GM18867 (cell line): ENCODE measurements around the gene SRGAP2C.
"Not testable (repeated sequence)": the region's sequence is repeated elsewhere in the genome, so short reads cannot be mapped to it uniquely, and the experiment has no call there.

Experiments used
- ATAC-seq: cut with Tn5 transposase; IDR thresholded peaks from one replicate; pipeline ENCODE4 v1.9.1; 2021; ENCODE audit warnings: mild to moderate bottlenecking, moderate library complexity; ENCODE audit not compliant: unreplicated experiment

SRGAP2C gene

DNA sequence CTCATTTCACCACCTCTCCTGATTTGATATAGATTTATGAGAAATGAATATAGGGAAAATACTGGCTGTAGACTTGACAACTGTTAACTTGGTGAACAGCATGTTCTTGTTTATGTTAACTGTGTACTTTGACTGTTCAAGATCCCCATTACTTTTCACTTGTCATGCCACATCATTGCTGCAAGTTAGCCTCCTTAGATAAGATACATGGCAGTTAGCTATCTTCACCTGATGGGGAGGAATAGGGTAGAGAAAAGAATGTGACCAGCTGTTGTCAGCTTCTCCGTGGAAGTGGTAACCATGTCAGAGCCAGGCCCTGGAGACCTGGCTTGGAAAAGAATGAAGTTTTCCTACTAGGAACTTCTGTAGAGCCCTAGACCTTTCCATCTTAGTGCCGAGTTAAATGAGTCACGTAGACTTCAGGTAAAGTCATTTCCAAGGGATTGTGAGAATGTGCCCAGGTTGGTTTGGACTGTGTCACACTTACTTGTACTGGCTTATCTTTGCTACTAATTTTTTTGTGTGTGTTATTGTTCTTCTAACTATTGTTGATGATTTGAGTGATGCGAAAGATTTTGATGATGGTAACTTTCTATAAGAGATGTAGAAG lies 41.6 kb downstream of the SRGAP2C start:
- not testable (repeated sequence) for ATAC-seq

DNA sequence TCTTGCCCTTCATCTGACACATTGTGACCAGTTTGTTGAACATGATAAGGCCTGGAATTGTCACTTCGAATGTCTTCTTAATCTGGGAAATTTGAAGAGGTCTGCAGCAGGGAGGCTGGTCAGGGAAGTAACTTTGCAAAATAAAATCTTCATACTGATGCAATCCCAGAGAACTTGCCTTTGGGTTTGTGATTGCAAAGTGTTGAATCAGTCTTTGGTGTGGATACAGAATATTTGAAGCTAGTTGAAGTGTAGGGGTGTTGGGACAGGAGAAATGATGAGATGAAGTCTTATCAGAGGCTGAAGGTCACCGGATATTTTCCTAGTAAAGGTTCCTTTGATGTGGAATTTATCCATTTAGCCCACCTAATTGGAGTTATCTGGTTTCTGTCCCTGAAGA lies 42.1 kb downstream of the SRGAP2C start:
- ATAC-seq: not testable (repeated sequence)

DNA sequence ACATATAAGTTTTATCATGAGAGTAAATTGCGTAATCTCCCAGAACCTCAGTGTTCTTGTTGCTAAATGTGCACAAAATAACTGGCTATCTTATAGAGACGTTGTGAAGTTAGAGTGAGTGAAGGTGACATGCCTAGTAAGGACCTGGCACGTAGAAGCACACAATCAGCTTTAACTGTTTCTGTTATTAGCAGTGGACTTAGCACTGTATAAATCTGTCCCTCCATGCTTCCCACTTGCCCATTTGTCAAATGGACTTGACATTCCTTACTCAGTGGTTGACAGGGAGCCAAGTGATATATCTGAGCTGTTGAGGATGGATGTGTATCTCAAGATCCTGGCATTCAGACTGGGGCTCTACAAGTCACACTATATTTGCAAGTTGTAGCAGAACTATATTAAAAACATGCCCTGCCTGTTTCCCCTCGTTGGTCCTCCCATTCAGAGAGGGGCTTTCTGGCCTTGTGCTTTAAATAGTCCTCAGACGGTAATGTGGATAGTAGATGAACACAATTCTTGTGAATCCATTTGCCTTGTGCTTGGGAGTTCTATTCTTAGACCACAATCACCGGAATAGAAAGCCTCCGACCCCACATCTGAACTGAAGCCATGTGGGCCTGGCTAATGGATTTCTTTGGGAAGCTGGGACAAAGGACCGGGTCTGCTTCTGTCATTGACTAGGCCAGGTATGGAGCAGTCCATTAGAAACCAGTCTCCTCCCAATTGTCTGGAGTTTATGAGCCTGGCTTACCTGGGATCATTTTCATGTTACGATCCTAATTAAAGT lies 43.0 kb downstream of the SRGAP2C start:
- not testable (repeated sequence) for ATAC-seq

DNA sequence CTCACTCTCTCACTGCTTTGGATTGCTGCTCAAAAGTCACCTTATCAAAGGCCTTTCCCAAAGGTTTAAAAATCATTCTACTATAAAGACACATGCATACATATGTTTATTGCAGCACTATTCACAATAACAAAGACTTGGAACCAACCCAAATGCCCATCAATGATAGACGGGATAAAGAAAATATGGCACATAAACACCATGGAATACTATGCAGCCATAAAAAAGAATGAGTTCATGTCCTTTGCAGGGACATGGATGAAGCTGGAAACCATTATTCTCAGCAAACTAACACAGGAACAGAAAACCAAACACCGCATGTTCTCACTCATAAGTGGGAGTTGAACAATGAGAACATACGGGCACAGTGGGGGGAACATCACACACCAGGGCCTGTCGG lies 45.9 kb downstream of the SRGAP2C start:
- ATAC-seq: not testable (repeated sequence)

DNA sequence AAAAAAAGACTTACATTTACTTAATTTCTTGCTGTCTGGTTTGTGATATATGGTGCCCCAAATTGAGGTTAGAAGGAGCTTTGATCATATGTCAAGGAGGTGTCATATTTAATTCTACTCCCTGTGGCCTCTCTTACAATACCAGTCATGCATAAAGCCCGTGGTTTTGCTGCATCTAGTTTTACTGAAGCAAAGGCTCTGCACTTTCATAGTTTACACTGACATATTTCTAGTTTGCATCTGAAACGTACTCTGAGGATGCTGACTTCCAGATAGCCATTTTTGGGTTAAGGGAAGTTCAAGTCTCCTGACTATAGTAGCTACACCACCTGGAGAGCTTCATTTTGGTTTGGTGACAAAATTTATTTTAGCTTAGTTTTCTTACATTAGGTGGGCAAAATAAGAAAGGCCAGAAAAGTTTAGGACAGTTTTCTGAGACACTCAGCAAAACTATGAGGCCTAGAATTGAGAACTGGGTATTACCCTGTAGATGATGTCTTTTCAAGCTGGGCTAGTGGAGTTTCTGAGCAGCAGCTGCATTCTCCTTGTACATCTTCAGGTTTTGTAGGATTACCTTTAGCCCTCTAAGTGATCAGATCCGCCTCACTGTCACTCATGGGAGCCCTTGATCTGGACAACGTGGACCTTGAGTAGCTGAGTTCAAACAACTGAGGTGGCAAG lies 47.8 kb downstream of the SRGAP2C start:
- peak; percentile 90 for ATAC-seq

DNA sequence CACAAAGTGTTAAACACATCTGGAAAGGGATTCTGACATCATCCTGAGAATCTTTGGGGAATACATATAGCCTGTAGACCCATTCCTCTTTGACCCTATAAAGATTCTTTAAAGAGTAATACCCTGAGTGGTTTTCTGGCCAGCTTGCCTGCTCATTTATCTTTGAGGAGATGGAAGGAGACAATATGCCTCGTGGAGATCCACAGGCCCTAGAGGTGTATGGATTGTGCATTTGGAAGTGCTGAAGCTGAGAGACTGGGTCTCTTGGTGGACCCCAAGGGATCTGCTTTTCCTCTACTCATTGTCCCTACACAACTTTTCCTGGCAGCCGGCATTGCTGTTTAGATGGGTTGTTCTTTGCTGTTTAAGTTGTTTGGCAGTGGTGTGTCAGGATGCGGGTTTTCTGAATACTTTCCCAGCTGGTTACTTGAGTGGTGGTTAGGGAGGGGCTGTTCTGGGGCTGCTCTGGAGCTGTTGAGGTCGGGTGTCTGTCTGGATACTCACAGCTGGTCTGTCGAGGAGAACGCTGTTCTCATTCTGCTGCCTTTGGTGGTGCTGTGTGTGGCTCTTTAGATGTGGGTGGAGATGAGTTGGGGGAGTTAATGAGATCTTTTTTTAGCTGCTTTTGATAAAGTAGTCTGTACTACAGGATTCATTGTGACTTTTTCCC lies 49.5 kb downstream of the SRGAP2C start:
- not testable (repeated sequence) for ATAC-seq

DNA sequence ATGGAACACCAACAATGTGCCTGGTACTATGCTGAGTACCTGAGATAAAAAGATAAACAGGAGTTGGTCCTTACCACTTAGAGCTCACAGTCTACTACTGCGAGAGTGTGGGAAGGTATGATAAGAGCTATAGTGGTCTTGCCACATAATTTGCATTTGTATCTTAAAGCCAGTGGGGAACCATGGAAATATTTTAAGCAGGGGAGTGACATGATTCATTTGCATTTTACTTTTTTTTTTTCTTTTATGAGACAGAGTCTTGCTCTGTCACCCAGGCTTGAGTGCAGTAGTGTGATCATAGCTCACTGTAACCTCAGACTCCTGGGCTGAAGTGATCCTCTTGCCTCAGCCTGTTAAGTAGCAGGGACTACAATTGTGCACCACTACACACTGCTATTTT lies 53.6 kb downstream of the SRGAP2C start:
- ATAC-seq: peak; percentile 93

DNA sequence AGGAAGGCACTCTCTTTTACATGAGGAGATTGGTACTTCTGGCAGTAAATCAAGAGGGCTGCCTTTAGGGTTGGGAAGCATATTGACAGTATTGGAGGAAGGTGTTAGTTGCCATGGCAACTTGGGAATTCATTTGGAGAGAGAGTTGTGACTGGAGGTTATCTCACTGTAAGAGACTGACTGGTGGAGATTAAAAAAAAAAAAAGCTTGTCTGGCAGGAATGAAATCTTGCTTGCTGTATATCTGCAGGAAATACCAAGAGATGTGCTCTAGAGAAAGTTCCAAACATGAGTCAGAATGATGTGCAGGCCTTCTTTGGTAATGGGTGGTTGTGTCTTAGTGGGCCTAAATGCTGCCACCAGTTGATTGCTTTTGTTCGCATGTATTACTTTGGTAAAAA lies 59.1 kb downstream of the SRGAP2C start:
- ATAC-seq: not testable (repeated sequence)

DNA sequence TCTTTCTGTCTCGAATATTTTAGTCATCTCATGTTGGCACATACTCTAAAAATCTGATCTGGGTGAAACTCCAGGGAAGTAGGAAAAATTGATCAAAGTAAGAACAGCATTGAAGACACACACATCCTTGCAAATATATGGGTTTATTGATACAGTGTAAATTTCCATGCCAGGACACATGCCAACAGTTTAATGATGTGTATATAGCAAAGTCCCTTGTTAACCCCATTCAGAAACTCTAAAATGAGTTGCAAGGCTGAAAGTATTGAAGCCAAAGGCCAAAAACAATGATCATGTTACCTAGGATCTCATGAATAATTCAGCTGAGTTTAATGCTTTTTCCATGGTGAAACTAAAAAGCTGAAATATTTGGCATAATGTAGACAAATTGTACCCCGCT lies 61.6 kb downstream of the SRGAP2C start:
- not testable (repeated sequence) for ATAC-seq

DNA sequence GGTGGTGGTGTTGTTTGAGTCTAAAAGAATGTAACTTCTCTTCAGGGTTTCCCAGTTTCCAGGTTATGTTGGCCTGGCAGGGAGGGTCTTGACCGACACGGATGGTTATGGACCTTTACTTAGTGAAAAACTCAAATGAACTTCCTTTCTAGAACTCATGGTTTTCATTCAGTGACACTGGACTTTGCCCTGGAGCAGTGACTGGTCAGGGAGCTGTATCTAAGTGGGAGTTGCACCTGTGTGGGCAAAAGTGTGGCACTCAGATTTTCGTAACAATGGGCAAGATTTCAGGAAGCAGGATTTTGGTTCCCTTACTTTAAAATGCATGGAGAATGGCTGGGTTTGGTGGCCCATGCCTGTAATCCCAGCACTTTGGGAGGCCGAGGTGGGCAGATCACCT lies 67.9 kb downstream of the SRGAP2C start:
- ATAC-seq: not testable (repeated sequence)

DNA sequence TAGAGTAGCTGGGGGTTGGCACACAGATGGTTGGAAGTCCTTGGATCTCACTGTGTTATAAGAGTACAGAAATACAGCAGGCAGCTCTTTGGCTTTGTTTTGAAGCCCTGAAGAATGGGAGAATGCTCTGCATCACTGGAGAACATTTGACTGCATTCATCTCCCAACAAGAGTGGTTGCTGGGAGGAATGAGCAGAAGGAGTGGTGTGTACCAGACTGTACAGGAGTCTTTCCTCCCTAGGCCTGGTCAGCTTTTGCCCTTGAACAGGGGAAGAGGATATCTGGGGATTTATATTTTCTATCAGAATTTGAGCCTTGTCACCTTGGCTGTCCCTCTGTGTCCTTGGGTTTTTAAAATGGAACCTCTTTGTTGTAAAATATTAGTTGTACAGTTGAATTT lies 69.8 kb downstream of the SRGAP2C start:
- not testable (repeated sequence) for ATAC-seq

DNA sequence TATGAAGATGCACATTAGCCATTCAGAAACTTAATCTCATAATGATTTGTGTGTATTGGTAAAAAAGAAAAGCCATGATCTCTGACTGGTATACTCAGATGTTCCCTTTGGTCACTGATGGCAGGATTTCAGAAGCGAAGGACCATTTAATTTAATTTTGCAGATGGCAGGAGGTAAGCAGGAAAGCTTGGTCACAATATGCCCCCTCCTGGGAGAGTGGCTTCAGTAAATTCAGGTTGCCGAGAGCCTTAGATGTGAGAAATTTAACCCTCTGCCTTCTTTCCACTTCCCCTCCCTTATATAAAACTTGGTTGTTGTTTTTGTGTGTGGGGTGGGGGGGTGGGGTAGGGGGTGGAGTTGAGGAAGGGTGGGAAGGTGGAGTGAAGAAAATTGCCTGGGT lies 72.9 kb downstream of the SRGAP2C start:
- ATAC-seq: not testable (repeated sequence)

DNA sequence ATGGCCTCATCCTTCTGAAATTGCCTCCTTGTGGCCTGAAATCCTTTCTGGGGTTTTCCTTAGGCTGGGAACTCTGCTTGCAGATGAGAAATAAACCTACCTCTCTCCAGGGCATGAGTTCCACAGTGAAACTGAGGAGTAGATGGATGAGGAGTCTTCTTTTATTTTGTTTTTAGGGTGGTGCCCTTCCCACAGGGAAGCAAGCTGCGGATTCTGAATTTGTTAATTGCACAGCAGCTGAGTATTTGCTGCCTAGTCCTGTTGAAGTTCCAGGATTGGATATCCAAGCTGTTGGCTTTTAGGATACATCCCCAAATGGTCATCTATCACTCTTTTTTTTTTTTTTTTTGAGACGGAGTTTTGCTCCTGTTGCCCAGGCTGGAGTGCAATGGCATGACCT lies 73.4 kb downstream of the SRGAP2C start:
- not testable (repeated sequence) for ATAC-seq

DNA sequence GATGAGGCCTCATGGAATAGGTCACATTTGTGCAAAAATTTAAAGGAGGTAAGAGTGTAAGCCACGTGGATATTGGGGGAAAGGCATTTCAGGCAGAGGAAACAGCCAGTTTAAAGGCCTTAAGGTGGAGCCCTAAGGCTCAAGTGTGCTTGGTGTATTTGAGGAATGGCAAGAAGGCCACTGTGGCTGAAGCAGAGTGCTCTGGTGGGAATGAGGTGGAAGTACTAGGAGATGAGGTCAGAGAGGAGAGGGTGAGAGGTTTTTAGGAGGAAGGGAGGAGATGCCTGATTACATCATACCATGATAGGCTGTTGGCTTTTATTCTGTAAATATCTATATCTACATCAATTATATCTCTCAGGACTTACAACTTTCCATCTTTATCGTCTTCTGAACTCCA lies 75.4 kb downstream of the SRGAP2C start:
- ATAC-seq: not testable (repeated sequence)

DNA sequence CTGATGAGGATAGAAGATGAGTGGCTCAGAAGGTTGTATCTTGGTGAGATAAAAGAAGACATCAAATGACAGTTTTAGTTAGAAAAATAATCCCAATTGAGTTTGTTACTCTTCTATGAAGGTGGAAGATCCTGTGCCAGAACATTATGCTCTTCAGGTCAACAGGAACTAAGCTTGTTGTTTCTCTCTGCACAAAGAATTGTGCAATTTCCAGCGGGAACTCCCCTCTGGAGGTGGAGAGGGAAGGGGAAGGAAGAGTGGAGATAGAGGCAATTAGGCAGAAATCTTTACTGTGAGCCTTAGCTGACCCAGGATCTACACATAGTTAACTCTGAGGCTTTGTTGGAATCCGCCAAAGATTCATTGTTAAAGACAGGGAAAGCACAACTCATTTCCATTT lies 77.4 kb downstream of the SRGAP2C start:
- ATAC-seq: not testable (repeated sequence)

DNA sequence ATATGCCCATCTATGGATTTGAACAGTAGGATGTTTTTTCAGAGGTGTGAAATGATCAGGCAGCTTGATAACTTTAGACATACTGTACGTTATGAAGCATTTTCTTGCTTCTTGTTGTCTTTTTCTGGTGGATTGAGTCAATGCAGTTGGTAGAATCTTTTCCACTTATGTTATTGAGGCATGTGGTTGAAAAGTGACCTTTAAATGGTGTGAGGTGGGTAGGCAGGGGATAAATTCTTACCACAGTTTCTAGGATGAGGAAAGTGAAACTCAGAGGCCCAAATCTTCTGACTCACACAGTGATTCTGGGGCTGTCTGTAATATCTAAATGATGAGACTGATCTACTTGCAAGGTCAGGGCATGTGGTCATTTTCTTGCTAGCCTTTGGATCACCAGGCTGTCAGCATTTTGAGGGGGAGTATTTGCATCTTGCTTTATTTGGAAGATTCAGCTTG lies 79.0 kb downstream of the SRGAP2C start:
- ATAC-seq: peak; percentile 66

DNA sequence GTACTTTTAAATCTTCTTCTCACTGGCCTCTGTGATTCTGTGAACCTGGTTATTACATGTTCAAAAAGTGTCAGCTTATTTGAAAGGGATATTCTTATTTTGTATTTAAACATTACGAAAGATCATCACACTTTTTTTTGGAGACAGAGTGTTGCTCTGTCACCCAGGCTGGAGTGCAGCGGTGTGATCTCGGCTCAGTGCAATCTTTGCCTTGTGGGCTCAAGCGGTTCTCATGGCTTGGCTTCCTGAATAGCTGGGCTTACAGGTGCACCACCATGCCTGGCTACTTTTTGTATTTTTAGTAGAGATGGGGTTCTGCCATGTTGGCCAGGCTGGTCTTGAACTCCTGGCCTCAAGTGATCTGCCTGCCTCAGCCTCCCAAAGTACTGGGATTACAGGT lies 82.3 kb downstream of the SRGAP2C start:
- not testable (repeated sequence) for ATAC-seq

DNA sequence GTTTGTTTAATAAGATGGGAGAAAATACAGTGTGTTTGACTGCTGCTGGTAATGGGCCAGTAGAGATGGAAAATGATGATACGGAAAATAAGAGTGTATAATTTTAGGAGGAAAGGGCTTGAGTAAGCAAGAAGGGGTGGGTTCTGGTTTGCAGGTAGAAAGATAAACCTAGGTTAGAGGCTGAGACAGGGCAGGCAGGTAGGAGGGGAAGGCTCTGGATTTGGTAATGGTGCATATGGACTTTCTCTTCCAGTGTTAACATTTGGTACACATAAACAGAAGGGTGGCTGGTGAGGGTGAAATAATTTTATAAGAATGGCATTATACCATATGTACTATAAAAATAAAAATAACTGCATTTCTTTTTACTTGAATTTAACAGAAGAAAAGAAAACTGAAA lies 84.5 kb downstream of the SRGAP2C start:
- not testable (repeated sequence) for ATAC-seq

DNA sequence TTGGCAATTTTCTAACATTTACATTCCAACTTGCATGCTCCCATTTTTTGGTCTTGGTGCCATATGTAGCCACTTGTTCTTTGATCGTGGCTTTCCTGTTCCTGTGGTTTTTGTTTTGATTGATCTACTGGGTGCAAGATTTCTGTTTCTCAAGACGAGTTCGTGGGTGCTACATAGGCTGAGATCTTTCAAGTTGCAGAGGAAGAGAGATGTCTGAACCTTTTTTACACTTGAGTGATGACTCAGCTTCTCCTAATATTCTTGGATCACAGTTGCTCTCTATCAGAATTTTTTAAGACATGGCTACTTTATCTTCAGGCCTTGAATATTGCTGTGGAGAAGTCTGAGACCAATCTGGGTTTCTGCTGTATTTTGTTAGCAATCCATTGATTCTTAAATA lies 85.2 kb downstream of the SRGAP2C start:
- ATAC-seq: peak; percentile 37

DNA sequence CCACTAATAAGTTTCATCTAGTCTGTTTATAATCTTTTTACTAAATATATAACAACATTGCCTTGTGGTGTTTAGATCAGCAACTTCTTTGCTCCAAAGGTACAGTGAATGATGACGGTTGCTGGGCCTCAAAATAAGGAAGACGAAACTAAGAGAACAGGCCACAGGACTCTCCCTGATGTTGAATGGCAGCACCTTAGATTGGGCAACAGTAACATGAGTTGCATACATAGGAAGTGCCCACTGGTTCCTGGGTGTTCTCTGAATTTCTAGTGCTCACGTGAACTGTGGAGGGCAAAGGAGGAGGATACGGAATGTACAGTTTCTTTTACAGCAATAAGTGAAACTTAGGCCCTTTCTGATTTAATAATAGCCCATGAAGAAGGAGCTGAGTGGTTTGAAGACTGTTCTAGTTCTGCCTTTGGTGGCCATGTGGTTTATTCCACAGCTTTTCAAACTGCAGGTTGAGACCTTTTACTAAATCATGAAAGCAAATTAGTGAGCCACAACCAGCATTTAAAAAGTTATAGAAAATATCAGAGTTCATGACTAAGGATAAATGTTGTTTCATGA lies 86.5 kb downstream of the SRGAP2C start:
- ATAC-seq: not testable (repeated sequence)

DNA sequence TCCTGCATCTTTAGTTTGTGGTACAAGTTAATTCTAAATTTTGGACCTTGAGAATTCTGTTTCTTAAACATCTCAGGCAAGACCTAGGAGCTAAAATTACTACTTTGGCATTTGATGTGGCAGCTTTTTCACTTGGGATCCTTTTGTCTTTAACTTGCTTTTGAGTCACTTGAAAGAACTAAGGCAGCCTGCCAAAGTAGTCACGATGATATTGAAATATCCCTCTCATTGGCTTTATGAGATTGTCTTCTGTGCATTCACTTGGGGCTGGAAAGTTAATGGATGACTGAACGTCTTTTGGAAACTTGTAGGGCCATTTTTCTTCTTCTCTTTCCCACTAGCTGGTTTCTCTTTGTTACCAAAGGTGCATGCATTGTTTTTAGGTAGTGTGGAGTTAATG lies 90.7 kb downstream of the SRGAP2C start:
- ATAC-seq: not testable (repeated sequence)
